GM12892 (cell line): ENCODE results near the gene SERPINA5.

Experiments used
- DNase-seq: peaks from one replicate; pipeline ENCODE4 v3.0.0; 2011; ENCODE audit not compliant: insufficient read length
- FAIRE-seq: peaks from 2 replicates; lab custom pipeline; 2011; peaks lifted over from hg19 to GRCh38; lab: Jason Lieb, UNC
- POLR2A ChIP-seq: IDR thresholded peaks from 2 replicates; pipeline ENCODE4 v1.6.1; 2011; ENCODE audit warnings: low read depth, low read length, control low read depth
- POLR2AphosphoS5 ChIP-seq: IDR thresholded peaks from 2 replicates; pipeline ENCODE4 v1.6.1; 2011; ENCODE audit warnings: low read depth, low read length, control low read depth
- TAF1 ChIP-seq: IDR thresholded peaks from 2 replicates; pipeline ENCODE4 v1.6.1; 2011; ENCODE audit warnings: low read depth, mild to moderate bottlenecking, control low read depth, low read length, borderline replicate concordance

Gene SERPINA5

DNA sequence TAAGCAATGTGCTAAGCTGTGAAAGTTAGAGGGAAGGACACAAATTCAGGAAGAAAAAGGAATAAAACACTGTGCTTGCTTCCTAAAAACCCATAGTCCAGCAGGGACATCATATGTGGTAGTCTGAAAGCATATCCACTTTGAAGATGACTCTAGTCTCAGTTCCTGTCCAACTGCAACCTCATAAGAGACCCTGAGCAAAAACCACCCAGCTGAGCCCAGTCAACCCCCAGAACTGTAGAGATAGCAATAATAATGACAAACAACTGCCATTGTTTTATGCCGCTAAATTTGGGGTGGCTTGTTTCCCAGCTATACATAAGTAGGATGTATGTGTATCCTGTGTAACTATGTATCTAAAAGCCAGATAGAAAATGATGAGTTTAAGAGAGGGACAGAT is 23.9 kb upstream of the SERPINA5 start:
- no peak for DNase-seq
- no peak for TF ChIP-seq TAF1
- no peak for TF ChIP-seq POLR2A
- no peak for TF ChIP-seq POLR2AphosphoS5
- no peak for FAIRE-seq

DNA sequence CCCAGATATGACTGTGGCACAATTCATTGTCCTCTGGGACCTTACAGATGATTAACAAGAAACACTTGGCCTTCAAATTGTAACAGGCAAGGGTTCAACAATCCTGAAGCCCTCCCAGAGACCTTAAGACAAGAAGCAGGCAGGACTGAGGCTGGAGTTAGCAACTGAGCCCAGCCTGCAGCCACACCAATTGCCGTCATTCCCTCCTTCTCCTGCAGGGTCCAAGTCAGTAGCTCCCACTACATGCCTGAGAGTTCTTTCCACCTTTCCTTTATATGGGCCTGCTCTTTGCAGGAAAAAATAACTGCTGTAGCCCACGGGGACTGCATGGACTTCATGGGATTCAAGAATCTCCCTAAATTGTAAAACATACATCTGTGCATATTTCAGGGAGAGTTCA is 22.4 kb upstream of the SERPINA5 start:
- TF ChIP-seq POLR2AphosphoS5 (no peak), POLR2A (no peak), TAF1 (no peak)
- FAIRE-seq (no peak), DNase-seq (no peak)

DNA sequence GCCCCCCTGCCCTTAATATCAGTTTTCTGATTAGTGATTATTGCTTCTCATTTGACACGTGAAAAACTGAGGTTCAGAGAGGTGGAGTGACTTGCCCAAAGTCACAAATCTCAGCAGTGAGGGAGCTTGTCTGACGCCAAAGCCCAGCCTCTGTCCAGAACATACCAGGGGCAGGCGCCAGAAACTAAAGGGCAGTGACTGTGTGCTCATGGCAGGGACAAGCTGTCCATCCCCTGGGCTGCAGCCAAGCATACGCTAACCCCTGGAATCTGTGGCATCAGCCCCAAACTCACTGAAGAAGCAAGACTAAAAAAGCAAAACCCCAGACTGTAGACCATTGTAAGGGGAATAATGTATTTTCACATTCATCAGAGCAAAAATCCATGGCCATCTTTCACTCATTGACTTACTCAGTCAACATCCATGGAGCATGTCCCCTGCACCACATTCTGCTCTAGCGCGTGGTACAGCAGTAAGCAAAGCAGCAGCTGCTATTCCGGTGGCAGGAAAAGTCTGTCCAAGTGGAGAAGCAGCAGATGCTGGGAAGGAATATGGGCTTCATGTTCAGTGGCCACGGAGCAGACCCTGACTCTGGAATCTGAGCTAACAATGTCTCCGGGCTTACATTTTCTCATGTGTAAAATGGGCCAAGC is 21.5 kb upstream of the SERPINA5 start:
- FAIRE-seq = no peak
- no peak for DNase-seq
- no peak for TF ChIP-seq POLR2A
- no peak for TF ChIP-seq TAF1
- no peak for TF ChIP-seq POLR2AphosphoS5

DNA sequence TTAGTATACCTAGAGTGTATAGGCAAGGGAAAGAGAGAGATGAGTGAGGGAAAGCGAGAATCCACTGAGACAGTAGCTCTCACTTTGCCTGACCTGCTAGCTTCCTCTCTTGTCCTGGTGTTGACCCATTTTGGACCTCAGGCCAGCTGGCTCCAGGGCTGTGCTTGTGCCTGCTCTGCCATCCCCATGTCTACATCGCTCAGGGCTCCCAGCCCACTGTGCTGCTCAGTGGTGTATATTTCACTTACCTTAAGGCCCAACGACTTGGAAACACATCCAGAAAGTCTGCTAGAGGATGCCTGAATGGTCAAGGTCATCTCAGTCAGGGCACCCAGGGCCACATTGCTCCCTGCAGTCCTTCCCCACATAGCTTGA is 20.9 kb upstream of the SERPINA5 start:
- TF ChIP-seq TAF1 (no peak), POLR2AphosphoS5 (no peak), POLR2A (no peak)
- FAIRE-seq = no peak

DNA sequence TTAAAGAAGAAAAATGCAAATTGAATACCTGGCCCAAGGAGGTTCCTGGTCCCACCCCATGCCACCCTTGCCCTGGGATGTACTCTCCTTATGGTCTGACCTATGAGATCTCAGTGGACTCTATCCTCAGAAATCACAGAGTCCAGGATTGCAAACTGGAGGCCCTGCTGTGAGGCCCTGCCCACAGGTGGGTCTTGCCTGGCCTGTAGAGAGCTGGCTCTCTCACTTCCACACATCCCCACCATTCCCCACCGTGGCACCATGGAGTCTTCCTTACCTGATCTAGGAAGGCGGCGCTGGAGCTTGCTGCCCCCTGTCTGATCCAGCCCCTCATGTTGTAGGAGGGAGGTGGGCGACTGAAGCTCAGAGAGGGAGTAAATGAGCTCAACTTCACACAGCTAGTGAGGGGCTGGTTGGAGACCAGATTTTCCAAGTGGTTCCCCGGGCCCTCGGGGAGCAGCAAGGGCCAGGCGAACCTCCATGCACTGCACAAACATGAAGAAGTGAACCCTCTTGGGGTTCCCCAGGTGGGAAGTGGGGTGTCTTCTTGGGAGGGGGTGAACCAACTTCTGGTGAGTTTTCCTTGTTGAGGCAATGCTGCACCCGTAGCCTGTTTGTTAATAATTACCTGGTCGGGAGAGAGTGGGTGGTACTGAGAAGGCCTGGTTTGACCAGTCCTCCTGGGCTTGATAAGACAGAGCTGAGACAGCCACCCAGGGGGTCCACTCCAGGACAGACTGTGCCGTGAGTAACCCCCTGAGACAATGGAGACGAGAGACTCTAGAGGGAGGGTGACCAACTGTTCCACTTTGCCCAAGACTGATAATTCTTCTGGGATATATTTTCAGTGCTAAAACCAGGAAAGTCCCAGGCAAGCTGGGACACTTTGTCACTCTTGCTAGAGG is 20.2 kb upstream of the SERPINA5 start, which contains the start of gene SERPINA4:
Gene SERPINA4 (plus strand): TSS at position 692 of the 905 bp plus-strand sequence. CDS start 2,041 bp downstream, outside the sequence.
- TF ChIP-seq TAF1 (no peak), POLR2A (no peak), POLR2AphosphoS5 (no peak)
- FAIRE-seq = no peak
- DNase-seq = no peak

More for the DNA sequence above, 20.9 kb upstream of the SERPINA5 start:
- DNase-seq = no peak

DNA sequence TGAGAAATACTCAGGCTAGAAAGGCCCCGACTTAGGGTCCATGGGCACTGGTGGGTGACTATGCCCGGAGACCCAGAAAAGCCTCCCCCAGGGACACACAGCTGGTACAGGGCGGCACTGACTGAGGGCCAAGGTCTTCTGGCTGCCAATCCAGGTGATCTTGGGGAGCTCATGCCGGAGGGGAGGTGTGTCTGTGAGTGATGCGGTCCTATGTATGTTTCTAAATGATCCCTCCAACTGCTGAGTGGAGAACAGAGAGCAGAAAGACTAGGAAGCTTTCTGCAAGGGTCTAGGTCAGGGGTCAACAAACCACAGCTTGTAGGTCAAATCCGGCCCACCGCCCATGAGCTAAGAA is 19.6 kb upstream of the SERPINA5 start:
- FAIRE-seq (no peak), DNase-seq (no peak)
- TF ChIP-seq POLR2A = no peak
- no peak for TF ChIP-seq TAF1

DNA sequence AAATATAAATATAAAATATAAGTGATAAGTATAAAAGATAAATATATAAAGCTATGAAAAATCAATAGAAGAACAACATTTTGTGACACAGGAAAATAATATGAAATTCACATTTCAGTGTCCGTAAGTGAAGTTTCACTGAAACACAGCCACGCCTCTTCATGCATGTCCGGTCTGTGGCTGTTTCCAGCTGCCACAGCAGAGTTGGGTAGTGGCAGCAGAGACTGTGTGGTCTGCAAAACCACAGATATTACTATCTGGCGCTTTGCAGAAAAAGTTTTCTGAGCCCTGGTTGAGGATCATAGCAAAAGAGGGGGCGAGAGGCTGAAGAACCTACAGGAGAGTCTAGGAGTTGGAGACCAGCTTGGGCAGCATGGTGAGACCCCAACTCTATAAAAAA is 19.2 kb upstream of the SERPINA5 start:
- TF ChIP-seq POLR2A (no peak), POLR2AphosphoS5 (no peak), TAF1 (no peak)
- DNase-seq (no peak), FAIRE-seq (no peak)

DNA sequence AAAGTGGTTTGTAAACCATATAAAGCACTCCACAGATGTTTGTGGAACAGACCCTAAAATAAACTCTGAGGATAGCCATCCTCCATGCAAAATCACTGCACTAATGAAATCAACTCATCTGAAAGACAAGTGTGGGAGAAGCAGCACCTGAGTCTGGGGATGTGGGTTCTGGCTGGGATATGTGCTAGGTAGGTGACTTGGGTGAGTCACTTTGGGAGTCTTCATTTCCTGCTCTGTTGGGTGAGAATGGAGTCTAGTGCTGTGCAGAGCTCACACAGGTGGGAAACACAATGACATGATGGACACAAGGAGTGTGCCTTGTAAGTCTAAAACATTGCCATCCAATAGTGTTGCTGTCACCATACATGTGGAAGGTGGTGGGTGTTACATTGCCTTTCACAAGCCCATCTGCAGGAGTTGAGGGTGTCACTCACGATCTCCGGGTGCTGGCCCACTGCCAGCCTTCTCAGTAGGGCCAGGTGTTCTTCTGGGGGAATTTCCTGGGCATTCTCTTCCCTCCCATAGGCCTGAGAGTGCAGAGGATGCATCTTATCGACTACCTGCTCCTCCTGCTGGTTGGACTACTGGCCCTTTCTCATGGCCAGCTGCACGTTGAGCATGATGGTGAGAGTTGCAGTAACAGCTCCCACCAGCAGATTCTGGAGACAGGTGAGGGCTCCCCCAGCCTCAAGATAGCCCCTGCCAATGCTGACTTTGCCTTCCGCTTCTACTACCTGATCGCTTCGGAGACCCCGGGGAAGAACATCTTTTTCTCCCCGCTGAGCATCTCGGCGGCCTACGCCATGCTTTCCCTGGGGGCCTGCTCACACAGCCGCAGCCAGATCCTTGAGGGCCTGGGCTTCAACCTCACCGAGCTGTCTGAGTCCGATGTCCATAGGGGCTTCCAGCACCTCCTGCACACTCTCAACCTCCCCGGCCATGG is 18.0 kb upstream of the SERPINA5 start:
- FAIRE-seq (no peak), DNase-seq (no peak)
- TF ChIP-seq POLR2A (no peak), POLR2AphosphoS5 (no peak), TAF1 (no peak)

DNA sequence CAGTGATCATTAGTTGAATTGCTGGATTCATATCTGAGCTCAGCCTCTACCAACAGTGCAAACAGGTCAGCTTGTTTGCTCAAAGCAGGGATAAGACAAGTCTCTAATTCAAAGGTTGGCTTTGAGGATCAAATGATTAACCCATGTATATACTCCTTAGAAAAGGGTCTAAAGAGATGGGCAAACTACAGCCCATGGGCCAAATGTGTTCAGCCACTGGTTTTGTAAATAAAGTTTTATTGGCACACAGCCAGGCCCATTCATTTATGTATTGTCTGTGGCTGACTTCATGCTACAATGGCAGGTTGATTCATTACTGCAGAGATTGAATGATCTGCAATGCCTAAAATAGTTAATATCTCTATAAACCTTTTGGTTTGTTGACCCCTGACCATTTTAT is 16.8 kb upstream of the SERPINA5 start:
- TF ChIP-seq TAF1 = no peak
- TF ChIP-seq POLR2A = no peak
- no peak for TF ChIP-seq POLR2AphosphoS5
- no peak for DNase-seq
- no peak for FAIRE-seq

DNA sequence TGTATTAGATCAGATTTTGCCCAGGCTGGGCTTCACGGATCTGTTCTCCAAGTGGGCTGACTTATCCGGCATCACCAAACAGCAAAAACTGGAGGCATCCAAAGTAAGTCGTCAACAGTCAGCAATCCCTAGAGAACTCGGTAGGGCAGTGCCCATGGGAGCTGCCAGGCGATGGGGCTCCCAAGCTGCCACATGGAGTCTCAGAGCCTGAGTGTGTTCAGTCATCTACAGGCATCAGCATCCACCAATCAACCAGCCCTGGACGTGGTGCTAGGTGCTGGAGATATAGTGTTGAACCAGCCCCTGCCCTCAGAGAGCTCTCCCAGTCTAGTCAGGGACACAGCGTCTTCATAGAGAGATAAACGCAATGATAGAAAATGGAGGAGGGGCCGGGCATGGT is 13.0 kb upstream of the SERPINA5 start:
- no peak for TF ChIP-seq POLR2AphosphoS5
- FAIRE-seq = no peak
- DNase-seq = no peak

DNA sequence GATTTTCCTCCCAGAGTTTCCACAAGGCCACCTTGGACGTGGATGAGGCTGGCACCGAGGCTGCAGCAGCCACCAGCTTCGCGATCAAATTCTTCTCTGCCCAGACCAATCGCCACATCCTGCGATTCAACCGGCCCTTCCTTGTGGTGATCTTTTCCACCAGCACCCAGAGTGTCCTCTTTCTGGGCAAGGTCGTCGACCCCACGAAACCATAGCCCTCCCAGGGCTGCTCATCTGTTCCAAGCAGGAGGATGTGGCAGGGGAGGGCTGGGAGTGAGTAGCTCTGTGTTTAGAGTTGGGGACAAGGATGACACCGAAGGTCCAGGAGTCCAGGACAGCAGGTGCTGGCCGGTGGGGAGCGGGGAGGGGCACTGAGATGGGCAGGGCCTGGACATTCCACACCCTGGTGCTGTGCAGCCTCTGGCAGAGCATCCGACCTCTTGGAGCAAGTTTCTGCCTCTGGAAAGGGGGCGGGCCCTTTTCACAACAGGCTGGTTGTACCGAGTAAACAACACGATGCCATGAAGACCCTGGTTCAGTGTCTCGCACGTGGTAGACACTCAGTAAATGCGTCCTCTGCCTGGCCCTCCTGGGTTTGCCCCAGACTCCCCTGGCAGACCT is 11.7 kb upstream of the SERPINA5 start:
- FAIRE-seq = no peak
- TF ChIP-seq POLR2AphosphoS5 = no peak
- TF ChIP-seq POLR2A = no peak
- TF ChIP-seq TAF1 = no peak

More for the DNA sequence above, 11.7 kb upstream of the SERPINA5 start:
- no peak for DNase-seq
